Activated CD4-positive, alpha-beta memory T cell treated with anti-CD3 and anti-CD28 coated beads for 36 hours (primary cell): ENCODE results near the gene ACVR1B. TPM values are rescaled to one million over a fixed set of nuclear protein-coding genes. Genes with fewer than 3 reads are reported as not detected.

Source experiments
- CTCF ChIA-PET: fragments of 350-600 bp; sonication (Branson Sonifier 250); formaldehyde crosslinking; loops from one replicate; lab custom pipeline; 2021; ENCODE audit warnings: antibody characterized with exemption, inconsistent platforms; lab: Charles Lee
- POLR2A ChIA-PET: fragments of 350-600 bp; sonication (Branson Sonifier 250); formaldehyde crosslinking; loops from one replicate; lab custom pipeline; 2021; ENCODE audit warnings: antibody characterized with exemption; lab: Charles Lee
- DNase-seq: peaks from one replicate; pipeline ENCODE4 v3.0.0-alpha.2; 2020
- H3K27ac Mint-ChIP-seq: one replicate; pipeline ENCODE4 v1.8.0; 2021; ENCODE audit warnings: mixed read lengths
- H3K27me3 Mint-ChIP-seq: one replicate; pipeline ENCODE4 v1.8.0; 2021; ENCODE audit warnings: mixed read lengths
- H3K36me3 Mint-ChIP-seq: one replicate; pipeline ENCODE4 v1.8.0; 2021; ENCODE audit warnings: mixed read lengths
- H3K4me1 Mint-ChIP-seq: one replicate; pipeline ENCODE4 v1.8.0; 2021; ENCODE audit warnings: low read depth, mixed read lengths
- H3K4me3 Mint-ChIP-seq: one replicate; pipeline ENCODE4 v1.8.0; 2021; ENCODE audit warnings: mild to moderate bottlenecking, mixed read lengths
- H3K9me3 Mint-ChIP-seq: one replicate; pipeline ENCODE4 v1.8.0; 2021; ENCODE audit warnings: mixed read lengths
- intact Hi-C: fragments of 100-400 bp; cut with micrococcal nuclease; formaldehyde crosslinking; loops from one replicate; pipeline ENCODE4 v1.15.1; 2023
- total RNA-seq, 2 experiments: library from RNA; stranded (reverse); gene quantifications; one replicate each; pipeline ENCODE4 v1.2.3, GENCODE V29; 2021

Gene ACVR1B
- total RNA-seq, 2 experiments from 2014 or later = 8.0 to 8.3 TPM

GRCh38 chr12:51911307-51911706 lies 40.2 kb upstream of the ACVR1B start:
- H3K27me3 Mint-ChIP-seq = peaks cover 17% of the 10 kb centered on the region
- no peaks in the 10 kb centered on the region for H3K9me3 Mint-ChIP-seq
- H3K4me1 Mint-ChIP-seq = no peaks in the 10 kb centered on the region
- intact Hi-C loops = no loop called here
- CTCF ChIA-PET = interaction anchor here (0.9 kb wide), 1 partner anchor 10 kb away, joined by 3 read pairs; no protein-coding TSS in a partner anchor
- POLR2A ChIA-PET = no interaction called here
- DNase-seq = no peak
- no peak overlapping the region for H3K4me3 Mint-ChIP-seq
- H3K27ac Mint-ChIP-seq = no peak overlapping the region
- no peaks in the 10 kb centered on the region for H3K36me3 Mint-ChIP-seq

GRCh38 chr12:51911788-51912711 lies 39.4 kb upstream of the ACVR1B start:
- intact Hi-C loops = no loop called here
- Mint-ChIP-seq H3K4me1 (no peaks in the 10 kb centered on the region), H3K36me3 (no peaks in the 10 kb centered on the region), H3K27ac (no peak overlapping the region), H3K4me3 (no peak overlapping the region), H3K9me3 (no peaks in the 10 kb centered on the region), H3K27me3 (peaks cover 14% of the 10 kb centered on the region)
- no peak for DNase-seq
- POLR2A ChIA-PET = no interaction called here
- CTCF ChIA-PET = interaction anchor here (0.6 to 3.3 kb wide), 3 partner anchors 9 to 1087 kb away, joined by 3 to 21 read pairs (median 3); no protein-coding TSS in a partner anchor

GRCh38 chr12:51913071-51914033 lies 38.1 kb upstream of the ACVR1B start:
- Mint-ChIP-seq H3K27ac (no peak overlapping the region), H3K4me3 (no peak overlapping the region), H3K36me3 (no peaks in the 10 kb centered on the region), H3K9me3 (no peaks in the 10 kb centered on the region), H3K4me1 (no peaks in the 10 kb centered on the region), H3K27me3 (peaks cover 6% of the 10 kb centered on the region)
- intact Hi-C loops = no loop called here
- CTCF ChIA-PET = interaction anchor here (1.0 to 3.3 kb wide), 2 partner anchors 10 to 27 kb away, joined by 3 to 21 read pairs; no protein-coding TSS in a partner anchor
- no peak for DNase-seq
- POLR2A ChIA-PET = no interaction called here

- Mint-ChIP-seq H3K4me1 (no peaks in the 10 kb centered on the region), H3K27me3 (no peaks in the 10 kb centered on the region), H3K36me3 (no peaks in the 10 kb centered on the region), H3K4me3 (no peak overlapping the region), H3K27ac (no peak overlapping the region), H3K9me3 (no peaks in the 10 kb centered on the region)
- intact Hi-C loops = no loop called here
- CTCF ChIA-PET = interaction anchor here (3.3 kb wide), 1 partner anchor 9 kb away, joined by 21 read pairs; no protein-coding TSS in a partner anchor
- POLR2A ChIA-PET = no interaction called here
- DNase-seq = no peak
Measured at GRCh38 chr12:51914034-51914923, 37.2 kb upstream of the ACVR1B start.

- intact Hi-C loops = no loop called here
- Mint-ChIP-seq H3K9me3 (no peaks in the 10 kb centered on the region), H3K4me3 (no peak overlapping the region), H3K36me3 (no peaks in the 10 kb centered on the region), H3K27ac (no peak overlapping the region), H3K27me3 (no peaks in the 10 kb centered on the region), H3K4me1 (no peaks in the 10 kb centered on the region)
- no peak for DNase-seq
- ChIA-PET POLR2A (no interaction called here), CTCF (interaction anchor here (3.3 kb wide), 1 partner anchor 8 kb away, joined by 21 read pairs; no protein-coding TSS in a partner anchor)
Measured at GRCh38 chr12:51915003-51915625, 36.4 kb upstream of the ACVR1B start.

GRCh38 chr12:51915951-51916350 lies 35.5 kb upstream of the ACVR1B start:
- Mint-ChIP-seq H3K4me3 (no peak overlapping the region), H3K9me3 (no peaks in the 10 kb centered on the region), H3K27me3 (no peaks in the 10 kb centered on the region), H3K27ac (no peak overlapping the region), H3K36me3 (no peaks in the 10 kb centered on the region), H3K4me1 (no peaks in the 10 kb centered on the region)
- intact Hi-C loops = no loop called here
- ChIA-PET POLR2A (no interaction called here), CTCF (no interaction called here)
- DNase-seq = no peak

- Mint-ChIP-seq H3K4me1 (no peaks in the 10 kb centered on the region), H3K27ac (no peak overlapping the region), H3K4me3 (no peak overlapping the region), H3K9me3 (no peaks in the 10 kb centered on the region), H3K27me3 (no peaks in the 10 kb centered on the region), H3K36me3 (no peaks in the 10 kb centered on the region)
- CTCF ChIA-PET = no interaction called here
- POLR2A ChIA-PET = no interaction called here
- intact Hi-C loops = no loop called here
- DNase-seq = no peak
Measured at GRCh38 chr12:51917041-51917590, 34.4 kb upstream of the ACVR1B start.

GRCh38 chr12:51917746-51918453 lies 33.6 kb upstream of the ACVR1B start:
- Mint-ChIP-seq H3K9me3 (no peaks in the 10 kb centered on the region), H3K4me1 (no peaks in the 10 kb centered on the region), H3K27me3 (no peaks in the 10 kb centered on the region), H3K36me3 (no peaks in the 10 kb centered on the region), H3K4me3 (no peak overlapping the region), H3K27ac (no peak overlapping the region)
- intact Hi-C loops = no loop called here
- DNase-seq = no peak
- POLR2A ChIA-PET = interaction anchor here (0.6 kb wide), 1 partner anchor 54 kb away, joined by 3 read pairs; no protein-coding TSS in a partner anchor
- CTCF ChIA-PET = interaction anchor here (0.6 to 1.2 kb wide), 3 partner anchors 9 to 63 kb away, joined by 3 to 4 read pairs (median 3); no protein-coding TSS in a partner anchor

- Mint-ChIP-seq H3K4me3 (no peak overlapping the region), H3K36me3 (no peaks in the 10 kb centered on the region), H3K4me1 (peaks cover 7% of the 10 kb centered on the region), H3K27ac (no peak overlapping the region), H3K9me3 (no peaks in the 10 kb centered on the region), H3K27me3 (no peaks in the 10 kb centered on the region)
- intact Hi-C loops = no loop called here
- ChIA-PET CTCF (no interaction called here), POLR2A (no interaction called here)
- no peak for DNase-seq
Measured at GRCh38 chr12:51920046-51920445, 31.5 kb upstream of the ACVR1B start.

- no peak overlapping the region for H3K4me3 Mint-ChIP-seq
- DNase-seq = no peak
- H3K27ac Mint-ChIP-seq = no peak overlapping the region
- CTCF ChIA-PET = interaction anchor here (0.9 to 3.1 kb wide), 9 partner anchors 8 to 500 kb away, joined by 3 to 21 read pairs (median 8); no protein-coding TSS in a partner anchor
- no peaks in the 10 kb centered on the region for H3K27me3 Mint-ChIP-seq
- peaks cover 12% of the 10 kb centered on the region for H3K4me1 Mint-ChIP-seq
- H3K9me3 Mint-ChIP-seq = no peaks in the 10 kb centered on the region
- POLR2A ChIA-PET = no interaction called here
- no peaks in the 10 kb centered on the region for H3K36me3 Mint-ChIP-seq
- intact Hi-C loops = no loop called here
Measured at GRCh38 chr12:51921017-51921725, 30.3 kb upstream of the ACVR1B start.
